ENCODE data around the gene NOTCH2. TPM values are rescaled to one million over a fixed set of nuclear protein-coding genes. Genes with fewer than 3 reads are reported as not detected.
A peak's percentile ranks its signal among the peaks of the same experiment; 100 is the strongest.
"Not testable (repeated sequence)": the region's sequence is repeated elsewhere in the genome, so short reads cannot be mapped to it uniquely, and the experiment has no call there.

NOTCH2 gene
- total RNA-seq (100 to 1,000 TPM in 1 of 5 donors, 10 to 100 TPM in 4; 24.1 to 191 (median 46.6) TPM), polyA plus RNA-seq (1 to 10 TPM in 2 of 3 donors, under 1 TPM in 1; 0.92 to 6.6 (median 3.5) TPM)
- long read RNA-seq, donor 1, partial matches to known transcripts, result 5 of 5 reads
- long read RNA-seq, donor 1, other reads (novel, unspliced or antisense), result 0 of 5 reads
- long read RNA-seq, donor 2, full-length matches to known transcripts, result 3 of 42 reads
- long read RNA-seq, donor 2, partial matches to known transcripts, result 39 of 42 reads
- long read RNA-seq, donor 2, other reads (novel, unspliced or antisense), result 0 of 42 reads
- long read RNA-seq, donor 3, full-length matches to known transcripts, result 2 of 2 reads
- long read RNA-seq, donor 3, partial matches to known transcripts, result 0 of 2 reads
- long read RNA-seq, donor 3, other reads (novel, unspliced or antisense), result 0 of 2 reads
- long read RNA-seq, donor 4, result 0 reads
- long read RNA-seq, donor 5, full-length matches to known transcripts, result 2 of 7 reads
- long read RNA-seq, donor 5, partial matches to known transcripts, result 5 of 7 reads
- long read RNA-seq, donor 5, other reads (novel, unspliced or antisense), result 0 of 7 reads
- long read RNA-seq, donor 6, result 0 reads
- long read RNA-seq, donor 7, full-length matches to known transcripts, result 2 of 2 reads
- long read RNA-seq, donor 7, partial matches to known transcripts, result 0 of 2 reads
- long read RNA-seq, donor 7, other reads (novel, unspliced or antisense), result 0 of 2 reads
- long read RNA-seq, donor 8, full-length matches to known transcripts, result 1 of 1 reads
- long read RNA-seq, donor 8, partial matches to known transcripts, result 0 of 1 reads
- long read RNA-seq, donor 8, other reads (novel, unspliced or antisense), result 0 of 1 reads
- long read RNA-seq, donor 9, partial matches to known transcripts, result 7 of 7 reads
- long read RNA-seq, donor 9, other reads (novel, unspliced or antisense), result 0 of 7 reads
- long read RNA-seq, donor 10, result 0 reads

DNA sequence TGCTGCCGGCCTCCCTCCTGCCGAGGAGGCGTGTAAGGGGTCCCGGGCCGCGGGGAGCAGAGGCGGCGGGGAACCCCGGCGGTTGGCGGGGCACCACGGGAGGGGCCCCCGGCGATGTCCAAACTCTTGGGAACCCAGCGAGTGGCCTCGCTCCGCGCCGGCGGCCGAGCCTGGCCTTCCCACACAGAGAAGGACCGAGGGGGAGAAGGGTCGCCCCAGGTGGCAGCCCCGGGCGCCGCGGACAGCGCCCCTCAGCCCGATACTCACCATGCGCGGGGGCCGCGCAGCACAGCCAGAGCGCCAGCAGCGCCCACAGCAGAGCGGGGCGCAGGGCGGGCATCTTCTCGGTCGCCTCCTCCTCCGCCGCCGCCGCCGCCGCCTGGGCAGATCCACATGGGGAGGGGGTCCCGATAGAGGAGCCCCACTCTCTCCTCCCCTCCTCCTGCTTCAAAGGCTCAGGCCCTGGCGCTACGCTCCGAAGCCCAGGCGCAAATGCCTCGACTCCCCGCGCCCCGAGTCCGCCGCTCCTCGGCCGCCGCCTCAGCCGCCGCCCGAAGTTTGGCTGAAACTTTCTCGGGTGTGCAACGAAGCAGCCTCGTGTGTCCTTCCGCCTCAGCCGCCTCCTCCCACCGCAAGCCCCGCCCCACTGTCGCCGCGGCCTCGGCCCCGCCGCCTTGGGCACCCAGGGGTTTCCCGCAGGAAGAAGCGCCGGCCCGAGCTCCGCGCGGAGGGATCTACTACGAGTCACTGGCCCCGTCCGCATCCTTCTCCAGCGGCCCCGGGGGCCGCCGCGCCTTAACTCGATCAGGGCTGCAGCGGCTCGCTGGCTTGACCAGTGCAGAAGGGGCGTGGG lies at the start of gene NOTCH2:
TSS of gene NOTCH2 (minus strand) at position 596 of the 853 bp plus-strand sequence. CDS start at position 340, 256 bp downstream.
- H3K27ac ChIP-seq, result peak within 1 kb of the TSS; percentile 72 to 89 (median 86)
- intact Hi-C loops (cut with DNase I; ENCODE audit: low total_unique reads); H3K27me3 ChIP-seq; H3K4me1 ChIP-seq; H3K9me3 ChIP-seq; H3K36me3 ChIP-seq: not testable (repeated sequence)
- peak within 1 kb of the TSS; percentile 61 to 78 (median 71) for H3K4me3 ChIP-seq
- 0 to 1% (median 0%) methylated on average over 12 to 51 of the region's 95 CpGs; no CpG with 5 or more reads in 1 of the 5 donors for WGBS, 5 donors
- peak; percentile 67 to 74 for DNase-seq

DNA sequence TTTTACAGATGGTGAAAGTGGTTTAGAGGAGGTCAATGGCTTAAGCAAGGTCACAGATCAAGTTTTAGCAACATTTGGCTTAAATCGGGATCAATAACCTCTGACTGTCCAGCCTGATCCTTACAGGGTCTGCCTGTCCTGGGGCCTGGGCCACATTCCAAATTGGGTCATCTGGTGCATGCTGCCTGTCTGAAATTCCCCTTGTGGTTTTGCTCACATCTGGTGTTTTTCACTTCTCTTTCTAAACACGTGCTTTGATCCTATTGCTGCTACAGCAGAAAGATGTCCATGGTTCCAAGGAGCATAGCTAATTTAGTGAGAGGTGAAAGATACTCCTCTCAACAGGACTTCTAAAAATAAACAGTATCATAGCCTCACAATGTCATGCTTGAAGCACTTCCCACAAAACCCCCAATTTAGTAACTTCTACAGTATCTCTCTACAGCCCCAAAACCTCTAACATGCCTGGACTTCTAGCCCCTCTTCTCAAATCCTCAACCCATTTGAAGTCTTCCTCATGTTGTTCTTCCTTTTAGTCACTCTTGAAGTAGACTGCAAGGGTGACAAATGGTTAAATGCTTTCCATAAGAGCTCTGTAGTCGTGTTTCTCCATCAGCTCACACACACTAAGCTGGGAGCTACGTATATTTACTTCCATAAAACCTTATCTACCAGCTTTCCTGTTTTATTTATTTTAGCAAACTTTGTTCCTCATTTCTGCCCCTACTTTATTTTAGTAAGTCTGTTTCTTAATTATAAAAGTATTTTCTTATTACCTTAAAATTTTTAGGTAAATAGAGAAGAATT lies 48.1 kb upstream of the NOTCH2 start:
- intact Hi-C loops (cut with DNase I; ENCODE audit: low total_unique reads); H3K27me3 ChIP-seq; H3K4me3 ChIP-seq; H3K4me1 ChIP-seq; H3K9me3 ChIP-seq; H3K36me3 ChIP-seq; H3K27ac ChIP-seq: not testable (repeated sequence)
- WGBS, 5 donors, result 4 to 32% (median 19%) methylated on average over 2 to 3 of the region's 4 CpGs
- DNase-seq, result peak; percentile 27 to 31

DNA sequence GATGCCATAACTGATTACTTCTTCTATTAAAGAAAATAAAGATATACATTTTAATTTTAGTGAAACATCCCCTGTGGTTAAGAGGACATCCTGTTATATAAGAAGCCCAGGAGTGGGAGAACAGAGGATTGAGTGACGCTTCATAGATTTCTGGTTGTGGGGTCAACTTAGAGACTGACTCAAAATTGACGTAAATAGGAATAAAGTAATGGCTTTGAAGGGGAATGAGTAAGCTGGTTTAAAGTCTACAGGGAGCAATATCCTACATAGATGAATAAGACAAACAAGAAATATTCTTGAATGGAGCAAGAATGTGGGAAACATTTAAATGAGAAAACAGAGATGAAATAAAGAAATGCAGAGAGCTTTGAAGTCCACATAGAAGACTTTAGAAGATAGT lies 46.6 kb upstream of the NOTCH2 start:
- H3K27me3 ChIP-seq; H3K27ac ChIP-seq; H3K9me3 ChIP-seq; H3K4me1 ChIP-seq; H3K36me3 ChIP-seq; H3K4me3 ChIP-seq; DNase-seq; intact Hi-C loops (cut with DNase I; ENCODE audit: low total_unique reads): not testable (repeated sequence)
- 93 to 100% (median 97%) methylated on average over 2 of the region's 2 CpGs for WGBS, 5 donors

DNA sequence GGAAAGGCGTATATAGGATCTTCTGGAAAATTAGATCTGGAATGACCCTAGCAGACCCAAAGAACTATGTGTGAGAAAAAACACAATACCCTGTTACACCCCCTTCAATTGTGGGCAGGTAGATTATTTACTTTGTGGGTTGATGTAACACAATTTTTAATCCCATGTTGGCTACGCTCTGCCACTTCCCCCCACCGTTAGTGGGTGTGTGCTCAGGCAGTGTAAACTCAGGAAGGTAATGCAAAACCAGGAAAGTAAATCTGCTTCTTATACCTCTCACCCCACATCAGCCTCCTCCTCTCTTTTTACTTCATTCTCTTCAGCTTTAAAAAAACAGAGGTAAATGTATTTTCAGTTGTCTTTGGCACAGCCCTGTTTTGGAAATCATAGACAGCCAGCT lies 43.7 kb upstream of the NOTCH2 start:
- H3K9me3 ChIP-seq; H3K4me3 ChIP-seq; DNase-seq; H3K27ac ChIP-seq; intact Hi-C loops (cut with DNase I; ENCODE audit: low total_unique reads); H3K27me3 ChIP-seq; H3K36me3 ChIP-seq; H3K4me1 ChIP-seq: not testable (repeated sequence)
- WGBS, 5 donors, result 33% methylated on average over 1 of the region's 3 CpGs; no CpG with 5 or more reads in 3 of the 5 donors

DNA sequence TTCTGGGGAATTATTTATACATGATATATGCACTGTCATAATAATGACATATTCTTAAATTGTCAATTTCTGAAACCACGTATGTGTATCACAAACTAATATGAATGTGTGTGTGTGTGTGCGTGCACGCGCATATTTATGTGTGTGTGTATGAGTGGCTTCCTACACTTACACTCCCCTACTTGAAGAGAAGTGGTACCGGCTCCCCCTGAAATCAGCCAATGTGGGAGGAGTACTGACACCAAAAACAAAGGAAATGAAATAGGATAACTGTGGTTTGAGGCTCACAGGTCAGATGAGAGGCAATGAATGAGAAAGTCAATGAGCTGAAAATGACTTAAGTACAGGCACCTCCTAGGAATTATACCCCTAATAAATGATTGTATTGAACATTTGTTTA lies 42.8 kb upstream of the NOTCH2 start:
- H3K9me3 ChIP-seq; H3K36me3 ChIP-seq; H3K4me3 ChIP-seq; intact Hi-C loops (cut with DNase I; ENCODE audit: low total_unique reads); H3K27me3 ChIP-seq; H3K4me1 ChIP-seq; H3K27ac ChIP-seq; DNase-seq: not testable (repeated sequence)
- WGBS, 5 donors, result 77 to 87% (median 80%) methylated on average over 5 of the region's 5 CpGs

DNA sequence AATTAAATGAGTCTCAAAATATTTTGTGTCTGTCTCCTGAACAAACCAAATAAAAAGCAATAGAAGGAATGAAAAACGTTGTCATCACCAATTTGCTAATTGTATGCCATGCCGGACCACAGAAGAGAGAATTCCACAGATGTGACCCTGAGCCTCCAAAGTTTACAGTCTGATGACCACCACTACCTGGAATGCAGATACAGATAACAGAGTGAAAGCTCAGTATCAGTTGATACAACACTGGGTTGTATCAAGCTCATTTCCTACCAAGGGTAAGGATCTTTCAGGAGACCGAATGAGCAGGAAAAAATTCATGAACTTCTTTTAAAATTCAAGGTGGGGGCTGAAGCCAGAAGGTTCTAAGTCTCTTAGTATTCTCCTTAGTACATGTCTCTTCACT lies 42.3 kb upstream of the NOTCH2 start:
- H3K27me3 ChIP-seq; DNase-seq; intact Hi-C loops (cut with DNase I; ENCODE audit: low total_unique reads); H3K4me1 ChIP-seq; H3K9me3 ChIP-seq; H3K27ac ChIP-seq; H3K36me3 ChIP-seq; H3K4me3 ChIP-seq: not testable (repeated sequence)
- WGBS, 5 donors, result no CpG with 5 or more reads among the region's 3 CpGs

DNA sequence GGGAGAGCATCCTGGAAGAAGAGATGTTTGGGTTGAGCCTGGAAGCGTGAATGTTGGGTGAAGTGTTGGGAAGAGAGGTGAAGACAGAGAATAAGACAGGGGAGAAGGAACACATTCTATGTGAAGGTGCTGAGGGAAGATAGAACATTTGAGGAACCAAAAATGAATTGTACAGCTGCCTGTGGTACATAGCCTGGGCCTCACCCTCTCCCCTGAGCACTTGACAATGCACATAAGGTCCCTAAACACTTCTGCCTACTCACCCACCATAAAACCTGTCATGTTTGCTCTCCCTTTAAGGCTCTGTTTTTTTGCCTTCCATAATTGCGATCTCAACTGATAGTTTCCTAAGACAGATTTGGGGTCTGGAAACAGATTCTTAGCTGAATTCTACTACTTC lies 41.5 kb upstream of the NOTCH2 start:
- intact Hi-C loops (cut with DNase I; ENCODE audit: low total_unique reads); H3K27ac ChIP-seq; H3K27me3 ChIP-seq; H3K4me3 ChIP-seq; H3K4me1 ChIP-seq; DNase-seq; H3K9me3 ChIP-seq; H3K36me3 ChIP-seq: not testable (repeated sequence)
- WGBS, 5 donors, result 100% methylated on average over 1 of the region's 2 CpGs; no CpG with 5 or more reads in 3 of the 5 donors

DNA sequence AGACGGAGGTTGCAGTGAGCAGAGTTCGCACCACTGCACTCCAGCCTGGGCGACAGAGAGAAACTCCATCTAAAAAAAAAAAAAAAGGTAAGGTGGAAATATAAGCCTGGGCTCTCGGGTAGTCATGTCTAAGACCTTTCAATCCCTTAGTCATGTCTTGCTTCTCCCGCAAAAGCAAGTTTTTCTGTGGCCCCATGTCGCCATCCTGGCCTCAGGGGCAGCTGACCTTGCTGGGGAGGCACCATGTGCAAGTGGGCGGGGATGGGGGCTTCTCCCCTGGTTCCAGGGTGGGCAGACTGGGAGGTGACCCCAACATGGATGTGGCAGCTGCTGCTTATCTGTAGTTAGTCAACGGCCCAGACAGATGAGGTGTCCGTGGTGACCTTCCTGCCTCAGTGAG lies 40.2 kb upstream of the NOTCH2 start:
- H3K4me1 ChIP-seq; H3K36me3 ChIP-seq; H3K27ac ChIP-seq; H3K4me3 ChIP-seq; H3K9me3 ChIP-seq; DNase-seq; intact Hi-C loops (cut with DNase I; ENCODE audit: low total_unique reads); H3K27me3 ChIP-seq: not testable (repeated sequence)
- WGBS, 5 donors, result 90 to 98% (median 94%) methylated on average over 5 to 7 of the region's 9 CpGs

DNA sequence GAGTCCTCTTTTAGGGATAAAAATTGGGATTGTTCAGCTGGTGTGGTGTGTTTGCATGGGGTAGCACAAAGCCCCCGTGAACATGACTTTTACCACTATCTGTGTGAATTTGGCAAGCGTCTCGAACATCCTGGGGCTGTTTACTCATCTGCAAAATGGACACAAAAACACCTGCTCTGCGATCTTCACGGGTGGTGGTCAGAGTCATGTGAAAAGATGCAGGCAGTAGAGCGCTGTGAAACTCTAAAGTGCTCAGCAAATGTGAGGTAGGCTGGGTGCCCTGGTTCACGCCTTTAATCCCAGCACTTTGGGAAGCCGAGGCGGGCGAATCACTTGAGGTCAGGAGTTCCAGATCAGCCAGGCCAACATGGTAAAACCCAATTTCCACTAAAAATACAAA lies 39.7 kb upstream of the NOTCH2 start:
- intact Hi-C loops (cut with DNase I; ENCODE audit: low total_unique reads); H3K4me3 ChIP-seq; H3K27me3 ChIP-seq; H3K36me3 ChIP-seq; H3K27ac ChIP-seq; H3K4me1 ChIP-seq; DNase-seq; H3K9me3 ChIP-seq: not testable (repeated sequence)
- 88 to 96% (median 93%) methylated on average over 7 to 10 of the region's 10 CpGs for WGBS, 5 donors

DNA sequence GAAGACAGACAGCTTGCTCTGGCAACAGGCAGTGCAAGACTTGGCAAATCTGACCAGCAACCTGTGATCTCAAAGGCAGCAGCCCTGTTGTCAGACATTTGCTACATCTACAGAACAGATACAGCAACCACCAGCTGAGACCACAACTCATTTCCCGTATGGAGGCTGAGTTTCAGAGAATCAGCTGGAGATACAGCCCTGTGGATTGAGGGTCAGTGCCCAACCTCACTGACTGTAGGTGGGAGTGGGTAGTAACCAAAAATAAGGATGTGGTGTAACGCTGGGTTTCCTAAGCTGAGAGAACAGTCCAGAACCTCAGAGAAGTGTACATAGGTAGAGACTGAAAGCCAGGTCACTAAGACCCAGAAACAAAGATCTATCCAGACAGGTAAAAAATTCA lies 35.8 kb upstream of the NOTCH2 start:
- H3K4me1 ChIP-seq; DNase-seq; H3K27ac ChIP-seq; H3K9me3 ChIP-seq; intact Hi-C loops (cut with DNase I; ENCODE audit: low total_unique reads); H3K4me3 ChIP-seq; H3K36me3 ChIP-seq; H3K27me3 ChIP-seq: not testable (repeated sequence)
- 65 to 90% (median 76%) methylated on average over 1 of the region's 2 CpGs for WGBS, 5 donors
